ENCODE measurements around the gene SCP2.
"Not testable (repeated sequence)": the region's sequence is repeated elsewhere in the genome, so short reads cannot be mapped to it uniquely, and the experiment has no call there.

The SCP2 gene

DNA sequence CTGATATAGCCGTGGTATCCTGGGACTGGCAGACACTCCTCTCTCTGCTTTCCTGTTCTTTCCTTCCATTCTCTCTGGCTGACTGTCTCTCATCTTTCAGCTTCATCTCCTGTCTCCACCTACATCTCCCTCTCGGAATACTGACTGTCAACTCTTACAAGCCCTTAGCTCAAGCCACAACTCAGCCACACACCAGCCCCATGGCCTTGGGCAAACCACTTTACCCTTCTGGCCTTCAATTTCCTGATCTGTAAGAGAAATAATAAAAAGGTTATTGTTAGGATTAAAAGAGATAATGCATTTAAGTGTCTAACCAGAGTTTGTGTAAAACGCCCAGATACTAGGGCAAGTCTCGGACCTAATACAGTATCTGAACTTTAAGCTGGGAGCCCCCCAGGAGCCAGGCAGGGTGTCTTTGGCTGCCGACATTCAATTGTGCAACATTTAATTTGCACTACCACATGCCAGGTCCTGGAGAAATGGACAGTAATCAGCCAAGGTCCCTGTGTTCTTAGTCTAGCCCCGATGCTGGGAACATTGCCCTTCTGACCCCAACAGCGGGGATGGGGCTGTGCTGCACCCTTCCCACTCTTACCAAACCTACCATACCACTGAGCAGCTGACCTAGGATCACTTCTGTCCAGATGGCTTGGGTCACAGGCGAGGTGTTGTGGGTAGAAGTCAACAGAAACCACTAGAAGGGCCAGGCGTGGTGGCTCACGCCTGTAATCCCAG is 10.7 kb upstream of the SCP2 start:
- DNase-seq (ENCODE audit: low spot score): no peak

- no peak for DNase-seq (ENCODE audit: low spot score)
These were observed 9.9 kb upstream of the SCP2 start for GRCh38 chr1:52917156-52917555.

GRCh38 chr1:52917581-52917980 is 9.5 kb upstream of the SCP2 start:
- no peak for DNase-seq (ENCODE audit: low spot score)

DNA sequence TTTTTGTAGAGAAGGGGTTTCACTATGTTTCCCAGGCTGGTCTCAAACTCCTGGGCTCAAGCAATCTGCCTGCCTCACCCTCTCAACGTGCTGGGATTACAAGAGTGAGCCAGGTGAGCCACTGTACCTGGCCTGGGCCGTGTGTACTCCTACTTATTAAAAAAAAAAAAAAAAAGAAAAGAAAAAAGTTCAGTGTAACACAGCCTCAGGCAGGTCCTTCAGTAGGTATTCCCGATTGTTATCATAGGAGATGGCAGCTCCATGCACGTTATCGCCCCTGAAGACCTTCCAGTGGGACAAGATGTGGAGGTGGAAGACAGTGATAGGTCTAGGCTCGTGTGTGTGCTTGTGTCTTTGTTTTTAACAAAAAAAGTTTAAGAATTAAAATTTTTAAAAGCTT is 8.9 kb upstream of the SCP2 start:
- DNase-seq (ENCODE audit: low spot score): no peak

- DNase-seq (ENCODE audit: low spot score): no peak
These were observed 7.9 kb upstream of the SCP2 start for GRCh38 chr1:52919051-52919722.

DNA sequence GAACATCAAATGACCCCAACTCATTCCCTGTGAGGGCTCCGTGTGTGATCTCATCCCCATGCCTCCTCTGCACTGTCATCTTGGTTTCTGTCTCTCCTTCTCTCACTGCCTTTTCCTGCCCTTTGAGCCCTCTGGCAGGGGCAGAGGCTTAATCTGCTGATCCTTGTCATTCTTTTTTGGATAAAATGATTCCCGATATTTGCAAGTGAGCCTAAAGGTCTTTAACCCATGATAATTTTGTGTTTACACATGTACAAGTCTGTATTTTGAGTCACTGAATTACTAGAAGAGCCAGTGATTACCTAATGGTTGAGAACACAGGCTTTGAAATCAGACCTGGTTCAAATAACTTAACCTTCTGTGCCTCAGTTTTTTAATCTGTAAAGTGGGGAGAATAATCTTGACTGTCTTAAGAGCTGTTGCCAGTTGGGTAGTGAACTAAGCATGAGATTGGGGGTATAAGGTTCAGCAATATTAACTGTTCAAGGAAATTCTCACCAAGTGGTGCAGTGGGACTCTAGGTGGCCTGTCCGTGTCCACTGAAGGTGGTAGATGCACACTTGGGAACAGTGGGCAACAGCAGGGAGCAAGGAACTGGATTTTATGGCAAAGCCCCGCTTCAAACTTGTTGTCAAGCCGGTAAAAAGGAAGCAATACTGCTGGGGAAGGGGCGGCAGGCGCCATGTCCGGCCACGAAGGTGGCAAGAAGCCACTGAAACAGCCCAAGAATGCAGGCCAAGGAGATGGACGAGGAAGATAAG is 7.2 kb upstream of the SCP2 start:
- DNase-seq (ENCODE audit: low spot score): no peak

GRCh38 chr1:52920791-52921291 is 6.2 kb upstream of the SCP2 start:
- DNase-seq (ENCODE audit: low spot score): no peak

DNA sequence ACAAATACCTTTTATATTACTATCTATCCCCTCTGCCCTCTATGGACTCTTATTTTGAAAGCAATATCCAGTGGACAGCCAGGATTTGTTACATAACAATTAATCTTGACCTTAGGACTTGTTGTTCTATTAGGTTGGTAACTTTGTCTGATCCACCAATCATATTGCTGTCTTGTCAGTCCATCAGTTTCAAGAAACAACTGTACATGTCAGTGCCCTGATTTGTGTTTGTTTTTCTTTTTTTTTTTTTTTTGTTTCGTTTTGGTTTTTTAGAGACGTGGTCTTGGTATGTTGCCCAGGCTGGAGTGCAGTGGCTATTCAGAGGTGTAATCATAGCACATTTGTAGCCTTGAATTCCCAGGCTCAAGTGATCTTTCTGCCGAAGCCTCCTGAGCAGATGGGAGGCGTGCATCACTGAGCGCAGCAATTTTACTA is 1.5 kb upstream of the SCP2 start:
- no peak for DNase-seq (ENCODE audit: low spot score)

DNA sequence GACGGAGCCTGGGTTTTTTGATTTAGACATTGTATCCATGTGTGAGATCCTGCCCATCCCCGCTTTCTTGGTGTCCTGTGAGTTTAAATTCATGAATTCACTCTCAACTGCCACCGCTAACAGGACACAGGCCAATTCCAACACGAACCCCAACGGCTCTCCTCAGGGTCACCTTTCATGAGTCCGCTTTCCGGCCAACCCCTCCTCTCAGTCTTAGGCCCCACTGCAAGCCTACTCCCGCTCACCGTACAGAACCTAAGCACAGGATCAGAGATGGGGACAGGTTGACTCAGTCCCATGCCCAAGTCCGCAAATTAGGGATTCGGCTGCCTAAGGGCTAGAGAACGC is 238 bp upstream of the SCP2 start:
- DNase-seq (ENCODE audit: low spot score): no peak

GRCh38 chr1:52928015-52928404 is 934 bp downstream of the SCP2 start:
- DNase-seq (ENCODE audit: low spot score): peak; percentile 28

- DNase-seq (ENCODE audit: low spot score): no peak
These were observed 1.9 kb downstream of the SCP2 start for GRCh38 chr1:52929019-52929418.

DNA sequence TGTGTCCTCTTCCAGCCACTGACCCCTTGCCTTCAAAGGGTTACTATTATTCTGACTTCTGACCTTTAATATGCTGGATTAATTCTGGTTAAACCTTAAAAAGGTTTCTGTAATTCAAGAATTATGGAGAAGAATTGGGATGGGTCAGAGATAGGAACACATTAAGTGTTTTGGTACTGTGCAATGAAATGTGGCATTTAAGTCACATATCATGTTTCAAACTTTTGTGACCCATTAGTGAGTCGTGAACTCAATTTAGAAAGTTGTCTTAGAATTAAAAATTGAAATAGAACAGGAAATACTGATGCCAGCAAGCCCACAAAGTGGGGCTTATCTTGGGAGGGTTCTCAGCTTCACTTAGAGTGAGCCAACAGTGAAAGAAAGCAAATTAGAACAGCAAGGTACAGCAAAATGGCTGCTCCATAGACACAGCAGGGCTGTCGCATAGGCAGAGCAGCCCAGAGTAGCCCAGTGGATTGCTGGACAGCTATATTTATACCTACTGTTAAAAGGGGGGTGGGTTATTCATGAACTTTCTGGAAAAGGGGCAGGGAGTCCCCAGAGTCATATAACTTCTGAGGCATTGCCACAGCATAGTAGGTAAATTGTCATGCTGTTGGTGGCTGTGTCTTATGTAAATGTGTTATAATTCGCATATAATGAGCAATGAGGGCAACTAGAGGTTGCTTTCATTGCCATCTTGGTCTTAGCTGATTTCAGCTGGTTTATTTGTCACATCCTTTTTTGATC is 10.5 kb downstream of the SCP2 start:
- DNase-seq (ENCODE audit: low spot score): no peak

- DNase-seq (ENCODE audit: low spot score): no peak
These were observed 11.0 kb downstream of the SCP2 start for GRCh38 chr1:52938183-52938451.

DNA sequence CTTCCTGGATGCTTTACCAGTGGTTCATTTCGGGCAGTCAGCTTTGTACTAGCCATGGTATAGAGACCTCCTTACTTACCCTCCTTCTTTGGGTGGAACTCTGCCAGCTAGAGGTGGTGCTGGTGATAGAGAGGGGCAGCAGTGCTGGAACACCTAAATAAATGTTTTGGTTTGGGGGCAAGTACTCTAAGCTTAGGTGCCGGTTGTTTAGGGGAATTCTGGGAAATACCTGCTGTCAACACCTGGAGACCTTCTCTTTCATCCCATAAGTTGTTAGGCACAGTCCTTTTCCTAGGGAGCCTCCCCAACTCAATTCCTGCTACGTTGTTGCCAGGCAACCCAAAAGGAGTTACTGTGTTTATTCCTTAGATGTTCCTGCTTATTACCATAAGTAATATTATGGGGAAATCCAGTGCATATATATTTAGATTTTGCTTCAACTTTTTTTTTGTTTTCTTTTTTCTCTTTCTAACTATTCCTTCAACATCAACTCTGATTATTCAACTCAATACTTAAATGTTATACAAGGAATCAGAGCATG is 16.9 kb downstream of the SCP2 start:
- no peak for DNase-seq (ENCODE audit: low spot score)

DNA sequence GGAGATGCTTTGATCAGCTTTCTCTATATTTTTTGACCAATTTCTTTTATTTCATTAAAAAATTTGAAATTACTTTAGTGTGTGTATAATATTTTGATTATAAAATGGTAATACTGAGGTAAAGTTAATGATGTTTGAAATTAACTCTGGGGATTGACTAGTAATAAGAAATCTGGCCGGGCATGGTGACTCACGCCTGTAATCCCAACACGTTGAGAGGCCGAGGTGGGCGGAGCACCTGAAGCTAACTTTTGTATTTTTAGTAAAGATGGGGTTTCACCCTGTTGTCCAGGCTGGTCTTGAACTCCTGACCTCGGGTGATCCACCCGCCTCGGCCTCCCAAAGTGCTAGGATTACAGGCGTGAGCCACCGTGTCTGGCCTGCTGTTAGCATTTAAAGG is 17.5 kb downstream of the SCP2 start:
- DNase-seq (ENCODE audit: low spot score): no peak

DNA sequence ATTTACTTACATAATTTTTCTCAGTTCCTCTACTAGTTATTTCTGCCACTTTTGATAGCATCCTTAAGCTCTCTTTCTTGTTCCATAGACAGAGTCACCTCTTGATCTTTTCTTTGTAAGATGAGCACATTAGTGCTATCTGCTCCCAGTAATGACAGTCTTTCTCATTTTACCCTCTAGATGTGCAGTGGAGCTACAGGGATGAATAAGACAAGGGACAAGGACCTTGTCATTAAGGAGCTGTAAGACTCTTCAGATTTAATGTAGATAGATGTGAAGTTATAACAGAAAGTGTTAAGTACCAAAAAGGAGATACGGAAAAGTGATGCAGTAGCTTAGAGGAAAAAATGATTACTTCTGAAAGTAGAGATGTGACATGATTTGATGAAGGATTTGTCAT is 20.4 kb downstream of the SCP2 start:
- no peak for DNase-seq (ENCODE audit: low spot score)

DNA sequence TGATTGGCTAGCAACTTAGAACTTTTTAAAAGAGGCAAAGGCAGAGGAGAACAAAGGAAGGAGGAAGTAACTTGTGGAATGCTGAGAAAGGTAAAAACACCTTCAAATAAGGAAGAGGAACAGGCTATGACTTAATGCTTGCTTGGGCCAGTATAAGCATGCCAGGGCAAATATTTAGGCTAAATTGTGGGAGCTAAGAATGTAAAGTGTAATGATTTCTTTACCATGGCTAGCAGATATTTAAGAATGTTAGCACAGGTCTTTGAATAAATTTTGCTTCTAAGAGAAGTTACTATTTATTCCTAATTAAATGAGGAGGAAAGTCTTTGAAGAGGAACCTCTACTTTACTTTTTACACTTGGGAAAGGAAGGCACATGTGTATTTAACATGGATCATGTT is 22.5 kb downstream of the SCP2 start:
- DNase-seq (ENCODE audit: low spot score): not testable (repeated sequence)

DNA sequence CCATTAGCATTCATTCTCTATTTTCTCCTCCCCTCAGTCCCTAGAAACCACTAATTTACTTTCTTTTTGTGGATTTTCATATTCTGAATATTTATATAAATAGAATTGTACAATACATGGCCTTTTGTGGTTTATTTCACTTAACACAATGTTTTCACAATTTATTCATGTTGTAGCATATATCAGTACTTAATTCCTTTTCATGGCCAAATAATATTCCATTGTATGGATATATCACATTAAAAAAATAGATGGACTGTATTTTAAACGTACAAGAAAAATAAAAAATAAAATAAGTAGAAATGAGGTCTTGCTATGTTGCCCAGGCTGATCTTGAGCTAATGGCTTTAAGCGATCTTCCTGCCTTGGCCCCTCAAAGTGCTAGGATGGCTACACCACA is 25.0 kb downstream of the SCP2 start:
- DNase-seq (ENCODE audit: low spot score): no peak

DNA sequence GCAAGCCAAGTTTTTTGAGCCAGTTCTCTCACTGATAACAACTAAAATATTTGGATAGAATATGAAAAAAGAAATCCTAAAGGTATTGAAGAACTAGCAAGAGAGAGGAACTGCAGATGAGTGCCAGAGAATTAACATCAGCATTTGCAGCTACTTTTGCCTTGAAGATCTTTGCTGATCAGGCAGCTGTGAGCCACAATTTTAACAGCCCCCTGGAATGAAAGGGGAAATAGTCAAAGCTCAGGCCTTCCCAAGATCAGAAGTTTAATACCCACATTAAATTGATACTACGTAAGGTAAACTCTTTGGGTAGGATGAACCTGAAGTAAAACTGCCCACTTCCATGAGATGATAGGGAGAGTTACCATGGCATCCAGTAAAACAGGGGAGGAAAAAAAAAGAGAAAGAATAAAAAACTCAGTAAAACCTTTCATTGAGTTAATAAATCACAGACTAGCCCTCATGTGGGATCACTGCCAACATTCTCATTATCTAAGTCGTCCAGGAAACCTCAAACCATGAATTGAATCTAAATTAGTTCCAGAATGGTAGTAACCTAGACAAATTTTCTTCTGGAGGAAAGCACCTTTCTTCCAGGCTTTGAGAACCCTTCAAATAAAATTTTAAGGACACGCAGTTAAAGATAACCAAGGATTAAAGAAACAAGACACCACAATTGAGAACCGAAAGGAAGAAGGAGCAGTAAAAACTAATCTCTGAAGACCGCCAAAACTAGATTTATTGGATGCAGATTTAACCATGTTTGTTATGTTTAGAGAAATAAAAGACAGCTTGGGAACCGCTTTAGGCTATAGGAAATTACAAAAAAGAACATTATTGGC is 28.3 kb downstream of the SCP2 start:
- no peak for DNase-seq (ENCODE audit: low spot score)

- DNase-seq (ENCODE audit: low spot score): no peak
These were observed 36.0 kb downstream of the SCP2 start for GRCh38 chr1:52963101-52963500.

DNA sequence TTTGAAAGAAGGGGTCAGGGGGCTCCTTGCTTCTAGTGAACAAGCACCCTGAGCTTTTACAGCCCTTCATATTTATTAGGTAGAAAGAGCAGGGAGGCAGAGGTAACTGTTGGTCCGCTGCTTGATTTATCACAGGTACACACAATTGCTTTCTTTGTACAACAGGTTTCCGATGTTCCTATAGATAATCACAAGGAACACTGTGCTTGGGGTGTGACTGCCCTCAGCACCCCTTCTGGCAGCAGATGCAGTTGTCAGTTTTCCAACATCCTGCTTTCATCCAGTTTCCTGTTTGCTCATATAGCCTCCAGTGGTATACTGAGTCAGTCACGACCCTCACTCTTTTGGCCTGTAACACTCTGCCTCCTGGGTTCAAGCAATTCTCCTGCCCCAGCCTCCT is 40.6 kb downstream of the SCP2 start:
- DNase-seq (ENCODE audit: low spot score): no peak

All from RKO (cell line).